Measurements from ENCODE around the gene ATP5F1E. TPM values are rescaled to one million over a fixed set of nuclear protein-coding genes. Genes with fewer than 3 reads are reported as not detected.

The ATP5F1E gene
- total RNA-seq, 1 experiment from 2014 or later = 41.1 TPM

GRCh38 chr20:59002388-59002787, 29.7 kb downstream of the ATP5F1E start (continued):
- TF ChIP-seq ARID4B (CRISPR knock-in tag; IDR thresholded peaks at IDR 0.05; ENCODE audit: borderline replicate concordance) = no peak
- no peak for TF ChIP-seq PRDM15 (CRISPR knock-in tag; IDR thresholded peaks at IDR 0.05)

- Mint-ChIP-seq H3K4me3 (no peak overlapping the region), H3K4me1 (peaks cover 12% of the 10 kb centered on the region), H3K27me3 (ENCODE audit: low read depth) (peaks cover 5% of the 10 kb centered on the region; the same call in 1 of the 2 replicates), H3K9me3 (no peaks in the 10 kb centered on the region), H3K36me3 (peaks cover 6% of the 10 kb centered on the region; the same call in 1 of the 2 replicates), H3K27ac (no peak overlapping the region)
- ATAC-seq = no peak
- no peak for TF ChIP-seq ZNF425 (CRISPR knock-in tag; conservative IDR thresholded peaks at IDR 0.05)
- no peak for TF ChIP-seq ZNF263 (CRISPR knock-in tag; IDR thresholded peaks at IDR 0.05; ENCODE audit: low read depth)
- TF ChIP-seq ETV6 (CRISPR knock-in tag; IDR thresholded peaks at IDR 0.05) = no peak
- no peak for TF ChIP-seq ZNF396 (CRISPR knock-in tag; IDR thresholded peaks at IDR 0.05; ENCODE audit: borderline replicate concordance)
- no peak for TF ChIP-seq JUN (CRISPR knock-in tag; IDR thresholded peaks at IDR 0.05)
- TF ChIP-seq PRDM15 (CRISPR knock-in tag; IDR thresholded peaks at IDR 0.05) = no peak
- TF ChIP-seq ATF3 (CRISPR knock-in tag; conservative IDR thresholded peaks at IDR 0.05) = no peak
- DNase-seq (ENCODE audit: low spot score) = no peak
- POLR2A ChIA-PET = interaction anchor here (0.5 kb wide), 1 partner anchor 431 kb away, joined by 9 read pairs; no protein-coding TSS in a partner anchor
- CTCF ChIA-PET = no interaction called here
These were observed 30.5 kb downstream of the ATP5F1E start for GRCh38 chr20:59001449-59002171.
